AG04449 (cell line): Measurements from ENCODE around the gene CCNB1IP1.
"Not testable (repeated sequence)": the region's sequence is repeated elsewhere in the genome, so short reads cannot be mapped to it uniquely, and the experiment has no call there.

Source experiments
- CTCF ChIA-PET: fragments of 350-600 bp; formaldehyde crosslinking; extraction: SDS; loops from one replicate; lab custom pipeline; 2021; ENCODE audit warnings: antibody characterized with exemption; lab: Yijun Ruan, JAX
- POLR2A ChIA-PET: fragments of 400-600, 350-600 bp; formaldehyde crosslinking; extraction: SDS; loops from one replicate; lab custom pipeline; 2020; ENCODE audit warnings: antibody characterized with exemption, inconsistent platforms; lab: Yijun Ruan, JAX
- DNase-seq: peaks from one replicate; pipeline ENCODE4 v3.0.0-alpha.2; 2010; ENCODE audit warnings: low read depth, low spot score
- H3K4me3 ChIP-seq: 2 replicates; pipeline ENCODE4 v1.5.1; 2011; ENCODE audit warnings: low read depth, mild to moderate bottlenecking, control low read depth, low read length
- TF ChIP-seq, protein P1 (sequence below): IDR thresholded peaks from one replicate; pipeline ENCODE4 v1.5.1; 2011; ENCODE audit warnings: mild to moderate bottlenecking, moderate library complexity, low read length, control low read depth, inconsistent platforms; ENCODE audit not compliant: insufficient read depth; ENCODE audit errors: missing control alignments

Gene CCNB1IP1

DNA sequence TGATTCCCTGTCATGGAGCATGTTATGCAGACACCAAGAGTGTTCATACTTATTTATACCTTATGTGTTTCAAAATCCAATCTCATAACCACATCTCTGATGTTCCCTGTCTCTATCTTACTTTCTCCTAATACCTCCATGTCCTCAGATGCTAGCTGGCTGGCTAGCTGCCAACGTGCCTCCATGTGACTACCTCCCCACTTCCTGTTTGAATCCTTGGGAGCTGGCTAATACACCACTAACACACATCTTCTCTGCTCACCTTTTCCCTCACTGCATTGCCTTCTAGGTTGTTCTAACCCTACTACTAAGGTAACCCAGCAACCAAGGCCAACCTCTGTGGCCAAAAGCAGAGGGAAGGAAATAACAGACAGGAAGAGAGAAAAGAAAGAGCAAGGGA, 54.7 kb downstream of the CCNB1IP1 start:
- no peak overlapping the region for H3K4me3 ChIP-seq
- ChIA-PET CTCF (interaction anchor here (1.2 kb wide), 1 partner anchor 137 kb away, joined by 3 read pairs; no protein-coding TSS in a partner anchor), POLR2A (no interaction called here)
- no peak for DNase-seq
- TF ChIP-seq, protein P1, sequence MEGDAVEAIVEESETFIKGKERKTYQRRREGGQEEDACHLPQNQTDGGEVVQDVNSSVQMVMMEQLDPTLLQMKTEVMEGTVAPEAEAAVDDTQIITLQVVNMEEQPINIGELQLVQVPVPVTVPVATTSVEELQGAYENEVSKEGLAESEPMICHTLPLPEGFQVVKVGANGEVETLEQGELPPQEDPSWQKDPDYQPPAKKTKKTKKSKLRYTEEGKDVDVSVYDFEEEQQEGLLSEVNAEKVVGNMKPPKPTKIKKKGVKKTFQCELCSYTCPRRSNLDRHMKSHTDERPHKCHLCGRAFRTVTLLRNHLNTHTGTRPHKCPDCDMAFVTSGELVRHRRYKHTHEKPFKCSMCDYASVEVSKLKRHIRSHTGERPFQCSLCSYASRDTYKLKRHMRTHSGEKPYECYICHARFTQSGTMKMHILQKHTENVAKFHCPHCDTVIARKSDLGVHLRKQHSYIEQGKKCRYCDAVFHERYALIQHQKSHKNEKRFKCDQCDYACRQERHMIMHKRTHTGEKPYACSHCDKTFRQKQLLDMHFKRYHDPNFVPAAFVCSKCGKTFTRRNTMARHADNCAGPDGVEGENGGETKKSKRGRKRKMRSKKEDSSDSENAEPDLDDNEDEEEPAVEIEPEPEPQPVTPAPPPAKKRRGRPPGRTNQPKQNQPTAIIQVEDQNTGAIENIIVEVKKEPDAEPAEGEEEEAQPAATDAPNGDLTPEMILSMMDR: no peak

DNA sequence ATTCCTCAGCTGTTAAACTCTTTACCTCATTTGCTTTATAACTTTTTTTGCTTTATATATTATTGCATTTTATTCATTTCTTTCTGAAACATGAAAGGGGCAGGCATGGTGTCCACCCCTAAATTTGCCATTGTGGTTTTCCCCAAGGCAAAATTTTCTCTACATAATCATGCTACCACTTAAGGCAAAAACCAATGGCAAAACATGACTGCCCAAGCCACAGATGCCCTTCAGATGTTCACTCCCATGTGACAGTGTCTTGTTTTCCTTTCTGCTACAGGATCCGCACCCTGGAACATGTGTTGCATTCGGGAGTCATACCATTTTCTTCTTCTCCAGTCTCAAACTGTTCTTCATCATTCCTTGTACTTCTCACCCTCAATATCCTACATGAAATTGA, 55.7 kb downstream of the CCNB1IP1 start:
- DNase-seq: no peak
- POLR2A ChIA-PET: no interaction called here
- CTCF ChIA-PET: no interaction called here
- no peak overlapping the region for H3K4me3 ChIP-seq
- TF ChIP-seq, protein P1: no peak

DNA sequence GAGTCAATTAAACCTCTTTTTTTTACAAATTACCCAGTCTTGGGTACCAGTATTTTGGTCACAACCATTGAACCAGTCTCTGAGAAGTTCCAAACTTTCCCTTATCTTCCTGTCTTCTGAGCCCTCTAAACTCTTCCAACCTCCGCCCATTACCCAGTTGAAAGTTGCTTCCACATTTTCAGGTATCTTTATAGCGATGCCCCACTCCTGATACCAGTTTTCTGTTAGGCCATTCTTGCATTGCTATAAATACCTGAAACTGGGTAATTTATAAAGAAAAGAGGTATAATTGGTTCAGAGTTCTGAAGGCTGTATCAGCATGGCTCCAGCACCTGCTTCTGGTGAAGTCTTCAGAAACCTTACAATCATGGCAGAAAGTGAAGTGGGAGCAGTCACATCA, 59.0 kb downstream of the CCNB1IP1 start:
- CTCF ChIA-PET: no interaction called here
- TF ChIP-seq, protein P1: no peak
- no peak for DNase-seq
- POLR2A ChIA-PET: no interaction called here
- H3K4me3 ChIP-seq: no peak overlapping the region

DNA sequence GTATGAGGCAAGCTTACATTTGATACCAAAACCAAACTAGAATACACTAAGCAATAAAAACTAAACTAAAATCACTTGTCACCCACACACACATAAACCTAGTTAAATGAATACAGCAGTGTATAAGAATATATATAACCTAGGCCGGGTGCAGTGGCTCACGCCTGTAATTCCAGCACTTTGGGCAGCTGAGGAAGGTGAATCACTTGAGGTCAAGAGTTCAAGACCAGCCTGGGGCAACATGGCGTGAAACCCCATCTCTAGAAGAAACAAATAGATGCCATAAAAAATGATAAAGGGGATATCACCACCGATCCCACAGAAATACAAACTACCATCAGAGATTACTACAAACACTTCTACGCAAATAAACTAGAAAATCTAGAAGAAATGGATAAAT, 68.7 kb downstream of the CCNB1IP1 start:
- DNase-seq, H3K4me3 ChIP-seq, POLR2A ChIA-PET, CTCF ChIA-PET: not testable (repeated sequence)

DNA sequence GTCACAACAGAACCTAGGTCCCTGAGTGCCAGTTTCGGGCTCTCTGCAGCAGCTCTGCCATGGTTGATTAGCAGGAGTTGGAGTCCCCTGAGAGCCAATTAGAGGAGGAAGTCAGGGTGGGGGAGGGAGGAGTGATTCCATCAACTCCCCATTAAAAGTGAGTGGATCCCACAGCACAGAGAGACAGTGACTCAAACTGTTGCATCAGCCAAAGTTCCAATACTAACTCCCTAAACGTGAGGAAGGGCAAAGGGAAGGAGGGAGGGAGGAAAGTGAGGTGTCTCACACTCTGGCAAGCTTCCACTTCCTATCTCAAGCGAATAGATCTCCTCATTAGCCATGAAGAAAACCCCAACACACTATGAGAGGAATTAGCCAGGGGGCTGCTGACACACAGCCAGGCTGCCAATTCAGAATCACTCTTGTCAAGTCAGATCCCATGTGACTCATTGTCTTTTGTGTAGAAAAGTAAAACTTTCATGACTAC, 70.4 kb downstream of the CCNB1IP1 start:
- DNase-seq: no peak
- TF ChIP-seq, protein P1: no peak
- ChIA-PET CTCF (no interaction called here), POLR2A (no interaction called here)
- no peak overlapping the region for H3K4me3 ChIP-seq
